ENCODE results near the gene CD93.

DNA sequence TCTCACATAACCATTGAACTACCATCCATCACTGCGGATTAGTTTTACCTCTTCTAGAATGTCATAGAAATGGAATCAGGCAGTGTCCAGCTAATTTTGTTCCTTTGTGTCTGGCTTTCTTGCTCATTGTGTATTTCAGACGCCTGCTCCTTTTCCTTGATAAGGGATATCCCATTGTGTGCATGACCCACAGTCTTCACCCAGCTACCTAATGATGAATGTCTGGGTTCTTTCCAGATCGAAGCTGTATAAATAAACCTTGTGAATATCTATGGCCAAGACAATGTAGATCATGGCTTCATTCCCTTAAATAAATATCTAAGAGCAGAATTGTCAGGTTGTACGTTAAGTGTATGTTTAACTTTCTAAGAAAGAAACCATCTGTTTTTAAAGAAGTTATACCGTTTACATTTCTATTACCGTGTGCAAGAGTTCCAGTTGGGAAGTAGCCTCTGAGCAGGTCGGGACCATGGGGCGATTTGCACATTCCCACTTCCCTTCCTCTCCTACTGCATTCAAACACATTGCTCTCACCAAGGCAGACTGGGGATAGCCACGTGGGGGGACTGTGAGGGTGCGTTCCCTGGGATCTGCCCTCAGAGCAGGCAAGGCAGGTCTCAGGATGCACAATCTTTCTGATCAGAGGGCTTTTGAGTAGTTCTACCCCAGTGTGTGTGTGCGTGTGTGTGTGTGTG, 13.1 kb downstream of the CD93 start:
- TF ChIP-seq, protein P1, sequence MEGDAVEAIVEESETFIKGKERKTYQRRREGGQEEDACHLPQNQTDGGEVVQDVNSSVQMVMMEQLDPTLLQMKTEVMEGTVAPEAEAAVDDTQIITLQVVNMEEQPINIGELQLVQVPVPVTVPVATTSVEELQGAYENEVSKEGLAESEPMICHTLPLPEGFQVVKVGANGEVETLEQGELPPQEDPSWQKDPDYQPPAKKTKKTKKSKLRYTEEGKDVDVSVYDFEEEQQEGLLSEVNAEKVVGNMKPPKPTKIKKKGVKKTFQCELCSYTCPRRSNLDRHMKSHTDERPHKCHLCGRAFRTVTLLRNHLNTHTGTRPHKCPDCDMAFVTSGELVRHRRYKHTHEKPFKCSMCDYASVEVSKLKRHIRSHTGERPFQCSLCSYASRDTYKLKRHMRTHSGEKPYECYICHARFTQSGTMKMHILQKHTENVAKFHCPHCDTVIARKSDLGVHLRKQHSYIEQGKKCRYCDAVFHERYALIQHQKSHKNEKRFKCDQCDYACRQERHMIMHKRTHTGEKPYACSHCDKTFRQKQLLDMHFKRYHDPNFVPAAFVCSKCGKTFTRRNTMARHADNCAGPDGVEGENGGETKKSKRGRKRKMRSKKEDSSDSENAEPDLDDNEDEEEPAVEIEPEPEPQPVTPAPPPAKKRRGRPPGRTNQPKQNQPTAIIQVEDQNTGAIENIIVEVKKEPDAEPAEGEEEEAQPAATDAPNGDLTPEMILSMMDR (IDR thresholded peaks at IDR 0.05) = no peak
- TF ChIP-seq POLR2A (IDR thresholded peaks at IDR 0.05) = no peak
